GM23248 (cell line): ENCODE results near the gene PAX7.

Experiments used
- EZH2 ChIP-seq: fragments of 200-600 bp; sonication (generic); IDR thresholded peaks from 2 replicates; pipeline ENCODE4 v1.6.1; 2018; ENCODE audit warnings: antibody characterized with exemption, mild to moderate bottlenecking; ENCODE audit not compliant: insufficient read depth, poor library complexity, severe bottlenecking
- EZH2phosphoT487 ChIP-seq: fragments of 200-600 bp; sonication (generic); IDR thresholded peaks from 2 replicates; pipeline ENCODE4 v1.6.1; 2018; ENCODE audit warnings: antibody characterized with exemption, moderate library complexity, mild to moderate bottlenecking, low read depth; ENCODE audit not compliant: insufficient read depth

- TF ChIP-seq EZH2phosphoT487 = no peak
- TF ChIP-seq EZH2 = no peak
These were observed 6.9 kb downstream of the PAX7 start for GRCh38 chr1:18637511-18637960.
